Liver (tissue), 9 donors: ENCODE data around the gene ILDR1. TPM values are rescaled to one million over a fixed set of nuclear protein-coding genes. Genes with fewer than 3 reads are reported as not detected.

ENCODE experiments used
- DNase-seq: peaks from one replicate; pipeline ENCODE4 v3.0.0-alpha.2; 2017; ENCODE audit warnings: low spot score
- H3K27ac ChIP-seq, 2 donors: one replicate each; pipeline ENCODE4 v1.7.0; 2013; ENCODE audit warnings: inconsistent platforms in 2 of 2, low read length in 2 of 2, control low read depth in 1 of 2, low read depth in 1 of 2, mild to moderate bottlenecking in 1 of 2
- H3K27me3 ChIP-seq, 4 donors: one replicate each; pipeline versions ENCODE4 v1.6.1 to v1.7.0; 2013; ENCODE audit warnings: low read length in 3 of 4, inconsistent platforms in 1 of 4, mild to moderate bottlenecking in 1 of 4, moderate library complexity in 1 of 4; ENCODE audit not compliant: control insufficient read depth in 4 of 4, insufficient read depth in 4 of 4
- H3K36me3 ChIP-seq, 4 donors: one replicate each; pipeline versions ENCODE4 v1.6.1 to v1.7.0; 2013; ENCODE audit warnings: low read length in 3 of 4, mild to moderate bottlenecking in 3 of 4, low read depth in 1 of 4, moderate library complexity in 1 of 4; ENCODE audit not compliant: control insufficient read depth in 4 of 4, insufficient read depth in 3 of 4
- H3K4me1 ChIP-seq, 4 donors: one replicate each; pipeline versions ENCODE4 v1.6.1 to v1.7.0; 2013; ENCODE audit warnings: low read length in 3 of 4, mild to moderate bottlenecking in 3 of 4, moderate library complexity in 1 of 4; ENCODE audit not compliant: control insufficient read depth in 4 of 4, insufficient read depth in 4 of 4
- H3K4me3 ChIP-seq, 3 donors: one replicate each; pipeline versions ENCODE4 v1.6.1 to v1.7.0; 2013; ENCODE audit warnings: low read length in 3 of 3, control low read depth in 1 of 3, low read depth in 1 of 3, mild to moderate bottlenecking in 1 of 3
- H3K9ac ChIP-seq, 2 donors: one replicate each; pipeline ENCODE4 v1.7.0; 2013; ENCODE audit warnings: low read length in 2 of 2, mild to moderate bottlenecking in 2 of 2, moderate library complexity in 2 of 2, control low read depth in 1 of 2, low read depth in 1 of 2
- H3K9me3 ChIP-seq, 4 donors: one replicate each; pipeline versions ENCODE4 v1.6.1 to v1.7.0; 2013; ENCODE audit warnings: low read length in 3 of 4; ENCODE audit not compliant: control insufficient read depth in 4 of 4
- CTCF ChIP-seq: fragments of 150-350 bp; IDR thresholded peaks from 2 replicates; pipeline ENCODE4 v1.5.1; 2017; ENCODE audit warnings: improper control_type of control experiment, low read depth, low read length; ENCODE audit not compliant: missing input control
- EGR1 ChIP-seq, 2 donors: IDR thresholded peaks; 2 replicates each; pipeline ENCODE4 v1.6.1; 2016 to 2018; ENCODE audit warnings: antibody characterized with exemption in 2 of 2, low read depth in 2 of 2
- FOXA1 ChIP-seq: IDR thresholded peaks from 2 replicates; pipeline ENCODE4 v1.6.1; 2016; ENCODE audit warnings: antibody characterized with exemption
- FOXA2 ChIP-seq: IDR thresholded peaks from 2 replicates; pipeline ENCODE4 v1.6.1; 2016; ENCODE audit warnings: antibody characterized with exemption
- GABPA ChIP-seq, 2 donors: IDR thresholded peaks in 1 of 2; conservative IDR thresholded peaks in 1 of 2; 2 replicates each; pipeline ENCODE4 v1.6.1; 2016; ENCODE audit warnings: antibody characterized with exemption in 2 of 2, mild to moderate bottlenecking in 1 of 2, moderate library complexity in 1 of 2
- HNF4A ChIP-seq, 2 donors: conservative IDR thresholded peaks; 2 replicates each; pipeline ENCODE4 v1.6.1; 2016; ENCODE audit warnings: antibody characterized with exemption in 2 of 2, mild to moderate bottlenecking in 2 of 2
- HNF4G ChIP-seq: IDR thresholded peaks from 2 replicates; pipeline ENCODE4 v1.6.1; 2016; ENCODE audit warnings: antibody characterized with exemption
- JUND ChIP-seq, 2 donors: IDR thresholded peaks; 2 replicates each; pipeline ENCODE4 v1.6.1; 2016; ENCODE audit warnings: antibody characterized with exemption in 2 of 2
- NR2F2 ChIP-seq: IDR thresholded peaks from 2 replicates; pipeline ENCODE4 v1.6.1; 2016; ENCODE audit warnings: antibody characterized with exemption
- RXRA ChIP-seq, 2 donors: IDR thresholded peaks; 2 replicates each; pipeline ENCODE4 v1.6.1; 2017 to 2018; ENCODE audit warnings: antibody characterized with exemption in 2 of 2, mild to moderate bottlenecking in 1 of 2
- SP1 ChIP-seq: IDR thresholded peaks from 2 replicates; pipeline ENCODE4 v1.6.1; 2018; ENCODE audit warnings: antibody characterized with exemption, mild to moderate bottlenecking
- TAF1 ChIP-seq: conservative IDR thresholded peaks from 2 replicates; pipeline ENCODE4 v1.6.1; 2016; ENCODE audit warnings: antibody characterized with exemption, mild to moderate bottlenecking
- WGBS: extraction: QIAGEN DNeasy Blood & Tissue Kit; methylation state at CpG from one replicate; pipeline ENCODE4 v1.1.7; 2013; 5-methylcytosine and 5-hydroxymethylcytosine counted together
- polyA plus RNA-seq, 2 donors: library from polyadenylated mRNA; stranded (reverse) in 1 of 2; unstranded in 1 of 2; fragments of 200-250 nt in 1 of 2; fragments of >200 nt in 1 of 2; fragmentation: Nextera tagmentation in 1 of 2; extraction: Ambion mirVana in 1 of 2; gene quantifications; one replicate each; pipeline versions ENCODE4 v1.2.1 to v1.2.3, GENCODE V29; 2013 to 2015
- total RNA-seq, 2 donors: library from RNA; depleted of rRNA; stranded (reverse); fragments of >200 nt; gene quantifications; one replicate each; pipeline ENCODE4 v1.2.3, GENCODE V29; 2014
- TF ChIP-seq, protein P1 (sequence below): IDR thresholded peaks from 2 replicates; pipeline ENCODE4 v1.6.1; 2016; ENCODE audit warnings: antibody characterized with exemption
- TF ChIP-seq, protein P2 (sequence below): IDR thresholded peaks from 2 replicates; pipeline ENCODE4 v1.6.1; 2016; ENCODE audit warnings: antibody characterized with exemption
- TF ChIP-seq, protein P3 (sequence below): IDR thresholded peaks from 2 replicates; pipeline ENCODE4 v1.6.1; 2016; ENCODE audit warnings: antibody characterized with exemption
- donor health status: healthy.
- donor health status: healthy.
- donor health status: healthy.
- donor health status: healthy.
- donor health status: healthy.

Gene ILDR1
- total and polyA plus RNA-seq, 4 donors, result 0.07 to 1.7 (median 0.19) TPM

DNA sequence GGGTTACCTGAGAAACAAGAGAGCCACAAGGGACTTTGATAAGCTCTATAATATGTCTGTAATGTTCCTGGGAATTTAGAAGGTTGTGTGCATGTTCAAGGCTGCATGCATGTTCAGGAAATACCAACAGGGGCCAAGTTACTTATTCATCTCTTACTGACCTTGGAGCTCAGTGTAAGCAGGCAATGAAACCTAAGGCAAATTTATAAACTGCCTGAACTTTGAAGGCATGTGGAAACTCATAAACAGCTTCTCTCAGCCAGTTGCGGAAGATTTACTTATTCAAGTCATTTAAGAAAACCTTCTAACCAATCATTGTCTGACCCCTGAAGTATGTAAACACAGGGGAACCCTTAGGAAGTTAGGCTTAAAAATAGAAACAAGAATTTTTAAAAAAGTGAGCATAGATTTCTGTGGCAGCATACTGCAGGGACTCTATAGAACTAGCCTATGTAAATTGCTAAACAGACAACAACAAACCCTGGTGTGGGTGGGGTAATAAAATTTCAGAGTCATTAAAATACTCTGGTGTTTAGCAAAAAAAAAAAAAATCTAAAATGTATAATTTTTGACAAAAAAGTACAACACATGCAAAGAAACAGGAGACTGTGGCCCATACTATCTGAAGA lies 70.6 kb downstream of the ILDR1 start:
- WGBS, result 81% methylated on average over 1 of the region's 1 CpG
- Histone ChIP-seq H3K4me3 (no peak overlapping the region), H3K9me3 (peaks cover 0 to 8% (median 0%) of the 10 kb centered on the region in 4 donors), H3K27me3 (no peaks in the 10 kb centered on the region), H3K4me1 (no peaks in the 10 kb centered on the region), H3K9ac (no peak overlapping the region), H3K27ac (no peak overlapping the region), H3K36me3 (no peaks in the 10 kb centered on the region)
- no peak for DNase-seq
- TF ChIP-seq EGR1 (IDR thresholded peaks at IDR 0.05; ENCODE audit: low read depth in 2 of 2), result no peak

DNA sequence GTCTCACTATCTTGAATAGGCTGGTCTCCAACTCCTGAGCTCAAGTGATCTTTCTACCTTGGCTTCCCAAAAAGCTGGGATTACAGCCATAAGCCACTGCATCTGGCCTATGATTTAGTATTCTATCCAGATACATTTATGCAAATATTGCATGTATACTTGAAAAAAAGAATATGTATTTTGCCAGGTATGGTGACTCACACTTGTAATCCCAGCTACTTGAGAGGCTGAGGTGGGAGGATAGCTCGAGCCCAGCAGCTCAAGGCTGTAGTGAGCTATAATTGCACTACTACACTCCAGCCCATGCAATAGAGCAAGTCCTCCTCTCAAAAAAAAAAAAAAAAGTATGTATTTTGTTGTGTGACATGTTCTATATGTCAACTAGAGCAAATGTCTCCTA lies 73.4 kb downstream of the ILDR1 start:
- Histone ChIP-seq H3K4me3 (no peak overlapping the region), H3K27me3 (no peaks in the 10 kb centered on the region), H3K9ac (no peak overlapping the region), H3K4me1 (no peaks in the 10 kb centered on the region), H3K27ac (no peak overlapping the region), H3K9me3 (peaks cover 0 to 8% (median 0%) of the 10 kb centered on the region in 4 donors), H3K36me3 (no peaks in the 10 kb centered on the region)
- 92% methylated on average over 1 of the region's 1 CpG for WGBS
- TF ChIP-seq, protein P1, sequence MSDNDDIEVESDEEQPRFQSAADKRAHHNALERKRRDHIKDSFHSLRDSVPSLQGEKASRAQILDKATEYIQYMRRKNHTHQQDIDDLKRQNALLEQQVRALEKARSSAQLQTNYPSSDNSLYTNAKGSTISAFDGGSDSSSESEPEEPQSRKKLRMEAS, result no peak
- no peak for DNase-seq

GRCh38 chr3:121943431-121943830 lies 78.6 kb downstream of the ILDR1 start:
- Histone ChIP-seq H3K27ac (no peak overlapping the region), H3K27me3 (no peaks in the 10 kb centered on the region), H3K4me1 (no peaks in the 10 kb centered on the region), H3K9me3 (no peaks in the 10 kb centered on the region), H3K9ac (no peak overlapping the region), H3K36me3 (peaks cover 0 to 2% (median 0%) of the 10 kb centered on the region in 4 donors), H3K4me3 (no peak overlapping the region)
- DNase-seq, result no peak
- TF ChIP-seq CTCF (no peak), SP1 (no peak), HNF4A (conservative IDR thresholded peaks at IDR 0.05) (no peak), HNF4G (no peak)

- no peaks in the 10 kb centered on the region for H3K9me3 ChIP-seq
- H3K27me3 ChIP-seq, result no peaks in the 10 kb centered on the region
- no peak for DNase-seq
- no peaks in the 10 kb centered on the region for H3K4me1 ChIP-seq
- H3K36me3 ChIP-seq, result peaks cover 0 to 2% (median 0%) of the 10 kb centered on the region in 4 donors
- WGBS, result 83% methylated on average over 4 of the region's 4 CpGs
- H3K4me3 ChIP-seq, result no peak overlapping the region
- TF ChIP-seq GABPA (IDR thresholded peaks at IDR 0.05 in 1 of 2, conservative IDR thresholded peaks at IDR 0.05 in 1 of 2) (no peak), FOXA1 (no peak), FOXA2 (no peak), NR2F2 (no peak), HNF4G (no peak), HNF4A (conservative IDR thresholded peaks at IDR 0.05) (no peak), TAF1 (no peak), SP1 (no peak), JUND (IDR thresholded peaks at IDR 0.05) (no peak), CTCF (no peak), EGR1 (IDR thresholded peaks at IDR 0.05; ENCODE audit: low read depth in 2 of 2) (no peak), RXRA (IDR thresholded peaks at IDR 0.05) (no peak)
- TF ChIP-seq, protein P2, sequence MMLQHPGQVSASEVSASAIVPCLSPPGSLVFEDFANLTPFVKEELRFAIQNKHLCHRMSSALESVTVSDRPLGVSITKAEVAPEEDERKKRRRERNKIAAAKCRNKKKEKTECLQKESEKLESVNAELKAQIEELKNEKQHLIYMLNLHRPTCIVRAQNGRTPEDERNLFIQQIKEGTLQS, result no peak
- TF ChIP-seq, protein P3, sequence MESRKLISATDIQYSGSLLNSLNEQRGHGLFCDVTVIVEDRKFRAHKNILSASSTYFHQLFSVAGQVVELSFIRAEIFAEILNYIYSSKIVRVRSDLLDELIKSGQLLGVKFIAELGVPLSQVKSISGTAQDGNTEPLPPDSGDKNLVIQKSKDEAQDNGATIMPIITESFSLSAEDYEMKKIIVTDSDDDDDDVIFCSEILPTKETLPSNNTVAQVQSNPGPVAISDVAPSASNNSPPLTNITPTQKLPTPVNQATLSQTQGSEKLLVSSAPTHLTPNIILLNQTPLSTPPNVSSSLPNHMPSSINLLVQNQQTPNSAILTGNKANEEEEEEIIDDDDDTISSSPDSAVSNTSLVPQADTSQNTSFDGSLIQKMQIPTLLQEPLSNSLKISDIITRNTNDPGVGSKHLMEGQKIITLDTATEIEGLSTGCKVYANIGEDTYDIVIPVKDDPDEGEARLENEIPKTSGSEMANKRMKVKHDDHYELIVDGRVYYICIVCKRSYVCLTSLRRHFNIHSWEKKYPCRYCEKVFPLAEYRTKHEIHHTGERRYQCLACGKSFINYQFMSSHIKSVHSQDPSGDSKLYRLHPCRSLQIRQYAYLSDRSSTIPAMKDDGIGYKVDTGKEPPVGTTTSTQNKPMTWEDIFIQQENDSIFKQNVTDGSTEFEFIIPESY, result no peak
- TF ChIP-seq, protein P1, result no peak
- no peak overlapping the region for H3K9ac ChIP-seq
- H3K27ac ChIP-seq, result no peak overlapping the region
These were observed 79.8 kb downstream of the ILDR1 start for GRCh38 chr3:121942116-121942786.
